A673 (cell line): ENCODE results near the gene SEMA4G.

ENCODE experiments used
- EZH2 ChIP-seq: fragments of 200-600 bp; sonication (generic); IDR thresholded peaks from 2 replicates; pipeline ENCODE4 v1.6.1; 2017; ENCODE audit warnings: borderline replicate concordance, low read depth, mild to moderate bottlenecking, mixed read lengths, antibody characterized with exemption, low read length; ENCODE audit not compliant: poor library complexity, severe bottlenecking
- TF ChIP-seq, protein P1 (sequence below): fragments of 300-800, 200-600 bp; sonication (generic); conservative IDR thresholded peaks from 2 replicates; pipeline ENCODE4 v1.5.1; 2017; ENCODE audit warnings: low read depth, mild to moderate bottlenecking, antibody characterized with exemption, low read length, moderate library complexity, mixed read lengths

- TF ChIP-seq EZH2: no peak
- TF ChIP-seq, protein P1, sequence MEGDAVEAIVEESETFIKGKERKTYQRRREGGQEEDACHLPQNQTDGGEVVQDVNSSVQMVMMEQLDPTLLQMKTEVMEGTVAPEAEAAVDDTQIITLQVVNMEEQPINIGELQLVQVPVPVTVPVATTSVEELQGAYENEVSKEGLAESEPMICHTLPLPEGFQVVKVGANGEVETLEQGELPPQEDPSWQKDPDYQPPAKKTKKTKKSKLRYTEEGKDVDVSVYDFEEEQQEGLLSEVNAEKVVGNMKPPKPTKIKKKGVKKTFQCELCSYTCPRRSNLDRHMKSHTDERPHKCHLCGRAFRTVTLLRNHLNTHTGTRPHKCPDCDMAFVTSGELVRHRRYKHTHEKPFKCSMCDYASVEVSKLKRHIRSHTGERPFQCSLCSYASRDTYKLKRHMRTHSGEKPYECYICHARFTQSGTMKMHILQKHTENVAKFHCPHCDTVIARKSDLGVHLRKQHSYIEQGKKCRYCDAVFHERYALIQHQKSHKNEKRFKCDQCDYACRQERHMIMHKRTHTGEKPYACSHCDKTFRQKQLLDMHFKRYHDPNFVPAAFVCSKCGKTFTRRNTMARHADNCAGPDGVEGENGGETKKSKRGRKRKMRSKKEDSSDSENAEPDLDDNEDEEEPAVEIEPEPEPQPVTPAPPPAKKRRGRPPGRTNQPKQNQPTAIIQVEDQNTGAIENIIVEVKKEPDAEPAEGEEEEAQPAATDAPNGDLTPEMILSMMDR: no peak
Observed at GRCh38 chr10:100999742-101000126, 30.4 kb downstream of the SEMA4G start, which contains the start of gene LZTS2.
